ENCODE data around the gene MYT1.

GRCh38 chr20:64177787-64178186, 13.5 kb downstream of the MYT1 start:
- TF ChIP-seq POLR2A (IDR thresholded peaks at IDR 0.05; ENCODE audit: low read length) (no peak), GATA1 (IDR thresholded peaks at IDR 0.05; ENCODE audit: low read depth, low read length) (no peak)

Measured in erythroblast (primary cell).